Posterior cingulate gyrus (tissue), 11 donors: Measurements from ENCODE around the gene ASB16.
"Not testable (repeated sequence)": the region's sequence is repeated elsewhere in the genome, so short reads cannot be mapped to it uniquely, and the experiment has no call there.

Source experiments
- DNase-seq, 10 donors: peaks; one replicate each; pipeline versions ENCODE4 v3.0.0 to v3.0.0-alpha.2; 2020 to 2021; ENCODE audit warnings: mixed read lengths in 3 of 10
- intact Hi-C: fragments of 100-400 bp; cut with DNase I; formaldehyde crosslinking; loops from one replicate; pipeline ENCODE4 v1.15.1; 2023

Gene ASB16, protein sequence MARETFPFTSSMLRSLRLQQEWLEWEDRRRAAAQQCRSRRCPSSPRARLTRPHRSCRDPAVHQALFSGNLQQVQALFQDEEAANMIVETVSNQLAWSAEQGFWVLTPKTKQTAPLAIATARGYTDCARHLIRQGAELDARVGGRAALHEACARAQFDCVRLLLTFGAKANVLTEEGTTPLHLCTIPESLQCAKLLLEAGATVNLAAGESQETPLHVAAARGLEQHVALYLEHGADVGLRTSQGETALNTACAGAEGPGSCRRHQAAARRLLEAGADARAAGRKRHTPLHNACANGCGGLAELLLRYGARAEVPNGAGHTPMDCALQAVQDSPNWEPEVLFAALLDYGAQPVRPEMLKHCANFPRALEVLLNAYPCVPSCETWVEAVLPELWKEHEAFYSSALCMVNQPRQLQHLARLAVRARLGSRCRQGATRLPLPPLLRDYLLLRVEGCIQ

DNA sequence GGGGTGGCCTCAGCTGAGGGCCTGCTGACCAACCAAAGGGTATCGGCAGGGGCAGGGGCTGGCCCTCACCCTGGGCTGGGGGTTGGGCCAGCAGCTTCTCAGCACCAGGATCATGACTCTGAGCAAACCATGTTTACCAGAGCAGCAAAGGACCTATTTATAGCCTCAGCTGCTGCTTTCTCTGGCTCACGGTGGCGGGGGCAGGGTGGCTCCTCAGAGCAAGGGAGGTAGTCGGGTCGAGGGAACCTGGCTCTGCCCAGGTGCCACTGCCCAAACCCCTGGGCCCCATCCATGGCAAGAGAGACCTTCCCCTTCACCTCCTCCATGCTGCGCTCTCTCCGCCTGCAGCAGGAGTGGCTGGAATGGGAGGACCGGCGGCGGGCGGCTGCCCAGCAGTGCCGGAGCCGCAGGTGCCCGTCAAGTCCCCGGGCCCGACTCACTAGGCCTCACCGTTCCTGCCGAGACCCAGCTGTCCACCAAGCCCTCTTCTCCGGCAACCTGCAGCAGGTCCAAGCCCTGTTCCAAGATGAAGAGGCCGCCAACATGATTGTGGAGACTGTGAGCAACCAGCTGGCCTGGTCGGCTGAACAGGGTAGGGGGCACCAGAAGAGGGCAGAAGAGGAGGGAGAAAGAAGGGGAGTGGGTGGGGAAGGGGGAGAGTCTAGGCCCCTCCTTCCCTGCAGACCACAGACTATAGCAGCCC, at the start of gene ASB16:
Gene ASB16 (plus strand): TSS at position 206 of the 703 bp plus-strand sequence. CDS start 86 bp downstream, at position 292.
- intact Hi-C loops, result no loop called here
- DNase-seq, result peak in 3 of 10 donors; percentile 33 to 82 (median 78)

DNA sequence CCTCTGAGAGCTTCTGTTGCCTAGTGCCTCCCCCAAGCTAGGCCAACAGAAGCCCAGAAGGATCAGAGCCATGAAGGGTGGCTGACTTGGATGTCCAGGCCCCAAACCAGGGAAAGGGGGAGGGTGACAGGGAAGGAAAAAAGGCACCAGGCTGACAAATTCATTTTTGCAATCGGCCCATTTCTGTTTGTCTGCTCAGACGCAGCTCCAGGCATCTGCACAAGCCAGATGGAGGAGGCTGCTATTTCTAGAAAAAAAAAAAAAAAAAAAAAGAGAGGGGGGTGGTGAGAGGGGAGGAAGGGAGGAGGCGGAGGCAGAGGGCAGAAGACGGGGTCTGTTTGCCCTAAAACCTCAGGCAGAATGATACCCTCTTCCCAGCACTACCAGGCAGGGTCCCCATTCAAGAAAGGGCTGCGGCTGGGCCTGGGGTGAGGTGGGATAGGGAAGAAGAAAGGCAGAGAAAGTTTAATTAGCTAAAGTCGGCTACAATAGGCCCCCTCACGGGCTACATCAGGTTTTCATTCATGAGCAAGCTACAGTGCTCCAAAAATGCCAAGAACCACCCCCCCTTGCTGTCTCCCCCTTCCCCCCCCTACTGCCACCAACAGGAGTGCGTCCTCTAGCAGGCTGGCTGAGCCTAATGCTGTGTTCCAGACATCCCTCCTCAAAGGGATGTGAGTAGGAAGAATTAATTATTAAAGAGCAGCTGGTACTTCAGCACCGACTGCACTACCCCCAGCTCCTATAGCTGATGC, 49.5 kb upstream of the ASB16 start:
- no peak for DNase-seq
- intact Hi-C loops, result loop anchor here (10.0 kb wide), 1 partner anchor 204 kb away; the partner anchor contains the start of gene SLC25A39

DNA sequence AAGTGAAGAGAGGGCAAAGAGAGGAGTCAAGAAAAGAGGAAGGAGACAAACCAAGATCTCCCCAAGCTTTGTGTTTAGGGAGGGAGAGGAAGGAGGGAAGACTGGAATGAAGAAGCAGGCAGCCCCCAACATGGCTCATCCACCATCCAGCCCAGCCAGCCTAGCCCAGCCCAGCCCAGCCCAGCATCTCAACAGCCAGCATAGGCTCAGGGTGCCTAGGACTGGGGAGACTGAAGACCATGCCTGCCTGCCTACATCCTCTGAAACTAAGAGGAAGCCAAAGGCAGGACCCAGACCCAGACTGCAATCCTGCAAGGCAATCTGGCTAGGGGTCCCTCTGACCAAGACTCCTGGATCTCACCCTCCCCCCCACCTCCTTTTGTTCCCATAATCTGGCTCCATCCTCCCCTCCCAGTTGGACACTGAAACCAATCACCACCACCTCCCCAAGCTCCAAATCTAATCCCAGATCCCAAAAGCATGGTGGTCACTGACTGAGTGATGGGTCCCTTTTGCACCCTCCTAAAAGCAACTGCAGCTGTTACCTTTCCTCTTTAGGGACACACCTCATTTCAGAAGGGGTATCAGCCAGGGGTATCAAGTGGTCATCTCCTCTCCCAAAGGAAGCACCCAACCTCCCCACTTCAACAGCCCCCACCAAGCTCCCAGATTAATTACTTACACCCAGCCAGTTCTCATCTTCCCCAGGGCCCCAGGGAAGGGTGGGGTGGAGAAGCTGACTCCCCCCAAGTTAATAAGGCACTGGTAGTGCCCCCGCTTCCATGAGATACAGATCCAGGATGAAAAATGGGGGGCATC, 48.3 kb upstream of the ASB16 start:
- peak in 2 of 10 donors; percentile 33 to 65 for DNase-seq
- intact Hi-C loops, result loop anchor here (2.0 to 10.0 kb wide), 2 partner anchors 51 to 203 kb away; partner anchors contain the start of genes G6PC3 and SLC25A39

DNA sequence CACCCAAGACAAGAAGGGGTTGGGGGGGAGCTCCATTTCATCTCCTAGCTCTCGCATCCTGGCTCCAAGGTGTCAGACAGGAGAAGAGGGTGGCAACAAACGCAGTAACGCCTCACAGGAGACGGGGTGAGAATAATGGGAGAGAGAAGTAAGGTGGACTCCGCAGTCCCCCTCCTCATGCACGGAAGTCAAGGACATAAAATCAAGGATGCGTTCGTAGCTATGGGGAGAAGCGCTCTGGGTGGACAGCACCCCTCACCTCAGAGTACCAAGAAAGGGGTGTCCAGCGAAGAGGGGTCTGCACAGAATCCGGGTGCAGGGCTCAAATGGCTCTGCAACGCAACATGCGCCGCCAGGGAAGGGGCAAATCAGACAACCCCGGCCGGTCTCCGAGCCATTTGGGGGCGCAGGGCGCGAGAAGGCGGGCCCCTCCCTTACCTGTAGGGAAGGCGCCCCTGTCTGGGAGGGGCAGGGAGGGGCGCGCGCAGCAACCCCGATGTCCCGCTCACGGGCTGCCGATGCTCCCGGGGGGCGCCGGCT, 47.6 kb upstream of the ASB16 start:
- DNase-seq, result peak in 3 of 10 donors; percentile 70 to 87 (median 77)
- intact Hi-C loops, result loop anchor here (1.0 to 10.0 kb wide), 3 partner anchors 12 to 202 kb away; partner anchors contain the start of genes G6PC3 and SLC25A39

DNA sequence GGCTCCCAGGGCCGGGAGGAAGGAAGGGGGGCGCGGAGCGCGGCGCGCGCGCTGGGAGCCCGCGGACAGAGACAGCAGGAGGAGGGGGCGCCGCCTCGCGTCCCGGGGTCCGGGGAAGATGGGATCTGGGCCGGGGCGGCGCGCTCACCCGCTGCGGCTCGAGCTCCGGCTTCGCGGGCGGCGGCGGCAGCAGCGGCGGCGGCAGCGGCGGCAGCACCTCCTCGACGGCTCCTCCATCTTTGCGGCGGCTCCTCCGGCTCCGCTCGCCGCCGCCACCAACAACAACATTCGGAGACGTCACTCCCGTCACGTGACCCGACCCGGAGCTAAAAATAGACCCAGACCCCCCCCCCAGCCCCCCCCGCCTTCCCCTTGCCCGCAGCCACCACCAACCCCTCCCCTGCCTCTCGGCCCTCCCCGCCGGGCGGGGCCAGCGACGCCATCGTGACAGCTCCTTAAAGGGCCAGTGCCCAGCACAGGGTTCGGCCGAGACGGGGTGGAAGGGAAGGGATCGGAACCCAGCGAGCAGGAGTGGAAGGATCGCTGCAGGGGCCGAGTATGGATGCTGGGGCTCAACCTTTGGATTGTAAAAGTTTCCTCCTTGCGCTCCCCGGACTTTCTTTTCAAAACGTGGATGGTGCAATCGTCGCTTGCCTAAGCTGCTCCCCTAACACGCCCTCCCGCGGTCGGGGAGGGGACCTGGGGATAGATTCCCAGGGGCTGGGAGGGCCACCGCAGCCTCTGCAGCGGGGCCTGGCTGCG, 47.0 kb upstream of the ASB16 start, which contains the start of gene HDAC5:
Gene HDAC5 (minus strand): TSS at position 286 of the 762 bp plus-strand sequence. CDS start 6,126 bp downstream, outside the sequence.
- peak; percentile 95 to 100 (median 97) for DNase-seq
- intact Hi-C loops, result loop anchor here (1.0 to 10.0 kb wide), 4 partner anchors 12 to 201 kb away; partner anchors contain the start of genes G6PC3, HROB and SLC25A39

DNA sequence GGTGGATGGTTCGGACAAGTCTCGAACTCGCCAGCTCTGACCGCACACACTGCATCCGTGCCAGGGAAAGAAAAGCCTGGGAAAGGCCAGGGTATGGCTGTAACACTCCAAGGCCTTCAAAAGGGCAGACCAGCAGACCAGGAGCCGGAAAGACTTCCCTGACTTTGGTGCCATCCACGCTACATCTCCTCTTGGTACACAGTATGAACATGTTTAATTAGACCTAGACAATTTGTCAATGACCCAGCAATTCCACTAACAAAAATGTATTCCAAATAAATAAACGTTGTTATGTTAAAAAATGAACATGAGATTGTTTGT, 46.4 kb upstream of the ASB16 start:
- intact Hi-C loops, result loop anchor here (2.0 to 10.0 kb wide), 2 partner anchors 17 to 201 kb away; partner anchors contain the start of genes HROB and SLC25A39
- DNase-seq, result no peak

DNA sequence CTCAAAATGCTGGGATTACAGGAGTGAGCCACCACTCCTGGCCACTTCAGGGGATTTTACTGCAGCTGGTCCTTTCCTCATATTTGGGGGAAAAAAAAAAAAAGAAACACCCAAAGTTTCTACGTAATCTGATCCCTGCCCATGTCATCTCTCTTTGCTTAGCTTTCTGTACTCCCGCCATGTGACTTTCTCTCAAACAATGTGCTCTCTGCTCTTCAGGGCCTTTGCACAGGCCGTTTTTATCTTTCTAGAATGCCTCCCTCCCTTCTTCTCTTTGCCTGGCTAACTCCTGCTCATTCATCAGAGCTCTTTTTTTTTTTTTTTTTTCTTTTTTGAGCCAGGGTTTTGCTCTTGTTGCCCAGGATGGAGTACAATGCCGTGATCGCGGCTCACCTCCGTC, 42.1 kb upstream of the ASB16 start:
- intact Hi-C loops, result loop anchor here (10.0 kb wide), 1 partner anchor 196 kb away; the partner anchor contains the start of gene SLC25A39
- DNase-seq, result no peak

DNA sequence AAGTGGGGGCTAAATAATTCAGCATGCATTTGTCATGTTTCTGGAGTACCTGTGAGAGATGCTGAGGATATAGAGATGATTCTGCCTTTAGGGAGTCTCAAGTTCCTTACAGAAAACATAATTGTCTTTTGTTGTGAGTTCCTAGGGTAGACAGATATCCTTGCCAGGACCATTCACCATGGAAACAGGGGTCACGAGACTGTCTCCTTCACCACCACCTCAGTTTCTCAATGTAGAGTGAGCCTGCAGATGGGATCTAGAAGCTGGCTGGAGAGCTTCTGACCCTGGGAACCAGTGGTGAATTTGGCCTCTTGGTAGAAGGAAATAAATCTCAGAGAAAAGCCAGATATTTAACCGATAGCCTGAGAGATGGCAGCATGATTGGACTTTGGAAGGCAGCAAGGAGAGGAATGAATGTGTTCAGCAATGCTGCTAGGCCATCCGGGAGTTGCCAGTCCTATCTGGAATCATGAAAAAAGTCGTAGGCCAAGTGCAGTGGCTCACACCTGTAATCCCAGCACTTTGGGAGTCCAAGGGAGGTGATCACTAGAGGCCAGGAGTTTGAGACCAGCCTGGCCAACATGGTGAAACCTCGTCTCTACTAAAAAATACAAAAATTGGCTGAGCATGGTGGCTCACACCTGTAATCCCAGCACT, 39.7 kb upstream of the ASB16 start:
- intact Hi-C loops, result no loop called here
- peak in 1 of 10 donors; percentile 1 for DNase-seq

DNA sequence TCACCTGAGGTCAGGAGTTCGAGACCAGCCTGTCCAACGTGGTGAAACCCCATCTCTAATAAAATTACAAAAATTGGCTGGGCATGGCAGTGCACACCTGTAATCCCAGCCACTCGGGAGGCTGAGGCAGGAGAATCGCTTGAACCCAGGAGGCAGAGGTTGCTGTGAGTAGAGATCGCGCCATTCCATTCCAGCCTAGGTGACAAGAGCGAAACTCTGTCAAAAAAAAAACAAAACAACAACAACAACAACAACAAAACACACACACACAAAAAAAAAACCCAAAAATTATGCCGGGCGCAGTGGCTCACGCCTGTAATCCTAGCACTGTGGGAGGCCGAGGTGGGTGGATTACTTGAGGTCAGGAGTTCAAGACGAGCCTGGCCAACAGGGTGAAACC, 39.1 kb upstream of the ASB16 start:
- intact Hi-C loops, result not testable (repeated sequence)
- DNase-seq, result peak in 2 of 10 donors; percentile 6 to 7

DNA sequence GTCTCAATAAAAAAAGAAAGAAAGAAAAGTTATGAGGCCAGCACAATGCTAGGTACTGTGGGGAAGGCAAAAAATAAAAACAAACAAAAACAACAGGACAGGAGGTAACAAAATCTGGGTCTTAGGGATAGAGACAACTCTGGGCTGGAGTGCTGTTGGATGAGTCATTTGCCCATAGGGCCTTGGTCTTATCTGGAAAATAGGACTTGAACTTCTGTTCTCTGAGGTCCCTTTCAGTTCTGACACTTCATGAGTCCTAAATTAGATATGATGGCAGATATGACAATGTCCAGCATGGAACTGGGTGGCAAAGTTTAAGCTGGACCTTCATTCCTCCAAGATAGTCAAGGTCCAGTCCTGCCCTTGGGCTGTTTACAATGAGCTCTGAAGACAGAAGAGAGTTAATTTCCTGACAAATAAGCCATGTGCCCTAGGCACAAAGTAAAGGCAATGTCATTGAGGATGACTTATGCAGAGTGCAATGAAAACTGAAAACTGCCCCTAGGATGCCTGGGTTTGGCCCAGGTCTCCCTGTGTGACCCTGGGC, 38.2 kb upstream of the ASB16 start:
- peak in 1 of 10 donors; percentile 3 for DNase-seq
- intact Hi-C loops, result no loop called here

DNA sequence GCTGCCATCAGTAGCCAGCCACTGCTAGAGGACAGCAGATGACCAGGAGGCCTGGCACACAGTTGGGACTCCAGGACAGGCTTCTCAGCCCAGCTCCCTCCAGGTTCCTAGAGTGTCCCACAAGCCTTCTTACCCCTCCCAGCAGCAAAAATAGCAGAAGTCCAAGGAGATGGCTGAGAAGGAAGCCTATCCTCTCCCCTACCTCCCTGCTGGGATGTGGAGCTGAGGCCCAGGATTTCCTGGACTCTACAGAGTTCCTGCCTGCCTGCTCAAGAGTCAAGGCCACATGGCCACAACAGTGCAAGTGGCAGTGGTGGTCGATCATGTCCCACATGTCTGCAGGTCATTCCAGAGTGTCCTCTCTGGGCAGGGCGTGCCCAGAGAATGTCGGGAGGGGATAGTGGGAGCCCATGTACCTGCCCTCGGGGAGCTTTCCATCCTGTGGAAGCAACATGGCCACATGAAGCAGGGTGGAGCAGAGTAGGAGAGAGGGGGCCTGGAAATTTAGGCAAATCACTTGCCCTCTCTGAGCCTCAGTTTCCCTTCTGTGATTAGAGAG, 36.5 kb upstream of the ASB16 start:
- intact Hi-C loops, result no loop called here
- peak in 2 of 10 donors; percentile 3 to 49 for DNase-seq

DNA sequence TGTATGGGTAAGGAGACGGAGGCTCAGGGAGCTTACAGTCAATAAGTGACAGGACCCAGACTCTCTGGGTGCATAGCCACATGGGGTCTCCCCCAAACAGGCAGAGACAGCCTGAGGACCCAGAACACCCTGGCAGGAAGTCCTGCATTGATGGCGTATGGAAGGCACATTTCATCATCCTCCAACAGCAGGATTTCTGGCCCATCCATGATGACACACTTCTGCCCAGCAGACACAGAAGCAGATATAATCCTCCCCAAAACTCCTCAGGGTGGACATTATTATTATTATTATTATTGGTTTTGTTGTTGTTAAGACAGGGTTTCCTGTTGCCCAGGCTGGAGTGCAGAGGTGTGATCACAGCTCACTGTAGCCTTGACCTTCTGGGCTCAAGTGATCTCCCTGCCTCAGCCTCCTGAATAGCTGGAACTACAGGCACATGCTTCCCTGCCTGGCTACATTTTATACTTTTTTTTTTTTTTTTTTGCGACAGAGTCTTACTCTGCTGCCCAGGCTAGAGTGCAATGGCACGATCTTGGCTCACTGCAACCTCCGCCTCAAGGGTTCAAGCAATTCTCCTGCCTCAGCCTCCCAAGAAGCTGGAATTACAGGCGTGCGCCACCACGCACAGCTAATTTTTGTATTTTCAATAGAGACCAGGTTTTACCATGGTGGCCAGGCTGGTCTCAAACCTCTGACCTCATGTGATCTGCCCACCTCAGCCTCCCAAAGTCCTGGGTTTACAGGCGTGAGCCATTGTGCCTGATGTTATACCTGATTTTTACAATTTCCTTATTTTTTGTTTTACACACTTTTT, 35.5 kb upstream of the ASB16 start:
- intact Hi-C loops, result no loop called here

DNA sequence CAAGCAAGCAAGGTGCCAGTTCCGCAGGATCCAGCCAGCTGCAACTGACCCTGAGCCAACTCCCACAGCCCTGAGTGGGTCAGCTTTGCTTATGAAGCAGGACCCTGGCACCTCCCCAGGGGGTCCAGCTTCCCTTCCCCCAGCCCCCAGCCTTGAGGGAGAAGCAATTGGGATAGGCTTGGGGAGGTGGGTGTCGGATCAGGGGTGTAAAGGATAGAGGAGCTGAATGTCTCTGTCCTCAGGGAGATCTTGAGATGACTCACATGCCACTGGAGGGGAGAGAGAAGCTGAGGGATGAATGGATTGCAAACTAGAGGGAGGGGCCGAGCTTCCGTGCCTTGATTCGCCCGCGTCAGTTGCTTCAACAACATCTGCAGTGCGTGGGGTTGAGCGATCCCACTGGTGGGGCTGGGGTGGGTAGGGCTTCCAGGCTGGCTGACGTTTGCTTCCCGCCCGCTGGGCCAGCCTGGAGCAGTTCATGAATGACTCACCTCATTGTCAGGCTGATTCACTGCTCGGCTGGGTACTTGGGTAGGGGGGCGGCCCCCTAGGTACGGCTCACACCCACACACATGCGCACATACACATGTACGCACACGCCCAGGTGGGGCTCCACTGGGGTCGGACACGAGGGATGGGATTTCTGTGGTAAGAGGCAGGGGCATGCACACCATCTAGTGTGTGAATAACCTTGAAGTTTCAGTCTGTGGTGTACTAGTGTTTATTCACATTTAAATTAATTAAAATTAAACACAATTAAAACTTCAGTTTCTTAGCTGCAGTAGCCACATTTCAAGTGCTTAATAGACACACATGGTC, 32.4 kb upstream of the ASB16 start:
- DNase-seq, result peak; percentile 52 to 98 (median 82)
- intact Hi-C loops, result no loop called here

More for the DNA sequence above, 35.5 kb upstream of the ASB16 start:
- peak in 2 of 10 donors; percentile 33 to 50 for DNase-seq

DNA sequence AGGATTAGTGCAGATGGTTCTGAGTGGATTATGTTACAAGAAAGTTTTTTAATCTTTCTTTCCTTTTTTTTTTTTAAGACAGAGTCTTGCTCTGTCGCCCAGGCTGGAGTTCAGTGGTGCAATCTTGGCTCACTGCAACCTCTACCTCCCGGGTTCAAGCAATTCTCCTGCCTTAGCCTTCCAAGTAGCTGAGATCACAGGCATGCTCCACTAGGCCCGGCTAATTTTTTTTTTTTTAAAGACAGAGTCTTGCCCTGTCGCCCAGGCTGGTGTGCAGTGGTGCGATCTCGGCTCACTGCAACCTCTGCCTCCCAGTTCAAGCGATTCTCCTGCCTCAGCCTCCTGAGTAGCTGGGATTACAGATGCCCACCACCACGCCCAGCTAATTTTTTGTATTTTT, 26.6 kb upstream of the ASB16 start:
- peak in 1 of 10 donors; percentile 15 for DNase-seq
- intact Hi-C loops, result loop anchor here (5.0 kb wide), 1 partner anchor 183 kb away; no protein-coding TSS in a partner anchor
